Stimulated activated CD4-positive, alpha-beta T cell treated with anti-CD3 and anti-CD28 coated beads, Interleukin-12 subunit alpha, Interleukin-12 subunit beta, amount 100 ng/mL, for 4 hours (primary cell): ENCODE results near the gene PRSS23.

ENCODE experiments used
- DNase-seq: peaks from one replicate; pipeline ENCODE4 v3.0.0-alpha.2; 2020

PRSS23 gene

GRCh38 chr11:86790867-86791849 is 9.2 kb upstream of the PRSS23 start:
- DNase-seq, result no peak

DNA sequence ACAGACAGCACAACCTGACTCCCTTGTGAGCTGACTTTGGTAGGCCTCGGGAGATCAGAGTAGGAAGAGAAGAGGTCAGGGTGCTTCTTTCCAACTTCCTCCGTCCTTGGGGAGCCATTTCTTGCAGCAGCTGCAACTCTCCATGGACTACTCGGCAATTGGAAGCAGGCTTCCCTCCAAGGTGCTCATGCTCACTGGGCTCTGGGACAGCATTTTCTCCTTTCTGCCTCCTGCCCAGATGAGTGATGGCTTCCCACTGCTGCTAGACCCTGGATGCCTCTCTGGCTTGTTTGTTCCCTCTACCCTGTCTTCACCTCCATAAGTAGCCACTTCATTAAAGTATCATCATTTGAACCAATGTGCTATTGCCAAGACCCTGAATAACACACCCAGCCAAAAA is 8.2 kb upstream of the PRSS23 start:
- no peak for DNase-seq

DNA sequence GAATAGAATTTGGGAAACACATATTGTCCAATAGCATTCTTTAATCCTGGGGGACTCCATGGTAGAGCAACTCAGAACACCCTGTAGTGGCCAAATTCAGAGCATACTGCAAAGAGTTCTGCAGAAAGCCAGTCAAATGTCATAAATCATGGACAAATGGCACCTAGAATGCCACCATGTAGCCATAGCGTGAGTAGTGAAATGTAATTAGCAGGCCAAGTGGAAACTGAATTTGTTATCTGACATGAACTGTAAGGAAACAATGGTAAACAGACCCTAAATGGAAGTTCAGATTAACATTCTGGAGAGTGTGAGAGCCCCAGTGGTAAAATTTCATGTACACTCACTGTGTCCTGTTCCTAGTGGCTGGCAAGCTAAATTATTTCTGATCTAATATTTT is 7.0 kb upstream of the PRSS23 start:
- DNase-seq, result no peak

DNA sequence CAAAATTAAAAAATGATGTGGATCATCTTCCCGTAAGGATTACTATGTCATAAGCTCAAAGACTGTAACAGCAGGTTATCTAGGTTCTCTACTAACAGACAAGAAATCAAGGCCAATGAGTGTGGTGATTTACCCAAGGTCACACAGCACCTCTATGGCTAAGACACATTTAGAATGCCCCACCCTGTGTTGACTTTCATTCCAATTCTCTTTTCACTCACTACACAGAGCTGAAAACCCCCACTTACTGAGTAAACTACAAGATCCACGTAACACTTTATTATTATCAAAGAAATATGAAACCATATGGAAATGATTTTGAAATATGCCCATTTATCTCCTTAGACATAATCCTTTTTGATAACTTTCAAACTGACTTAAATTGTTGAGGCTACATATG is 4.8 kb upstream of the PRSS23 start:
- DNase-seq, result no peak

DNA sequence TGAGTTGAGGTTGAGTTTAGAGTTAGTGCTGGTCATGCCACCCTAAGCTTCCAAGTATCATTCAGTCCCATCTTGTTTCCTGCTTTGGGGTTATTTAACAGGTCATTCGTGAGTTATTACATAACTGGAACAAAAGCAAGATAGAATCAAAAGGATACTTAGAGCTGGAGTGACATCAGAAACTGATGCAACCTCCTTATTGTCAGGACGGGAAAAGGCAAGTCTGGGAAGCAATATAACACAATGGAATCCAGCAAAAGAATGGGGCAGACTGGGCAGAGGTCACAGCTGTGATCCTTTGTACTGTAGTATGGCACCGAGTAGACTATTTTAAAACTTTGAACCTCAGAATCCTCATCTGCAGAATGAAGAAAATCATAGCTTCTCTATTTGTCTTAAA is 4.4 kb upstream of the PRSS23 start:
- no peak for DNase-seq

DNA sequence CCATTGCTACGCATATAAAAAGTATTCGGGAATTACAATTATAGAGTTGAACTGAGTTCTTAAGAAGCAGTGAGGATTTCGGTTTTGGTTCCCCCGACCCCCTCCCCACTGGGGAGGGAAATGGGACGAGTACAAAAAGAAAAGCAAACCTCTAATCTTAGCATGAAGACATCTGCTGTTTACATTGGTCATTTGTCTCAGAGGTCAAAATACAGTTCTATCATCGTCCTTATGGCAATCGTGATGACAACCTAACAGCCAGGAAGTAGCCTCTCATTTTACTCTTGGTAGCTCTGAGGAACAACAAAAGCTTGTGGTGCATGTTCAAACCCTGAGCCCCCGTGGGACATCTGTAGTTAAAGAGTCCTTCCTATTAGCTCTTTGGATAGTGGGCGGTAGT is 3.2 kb upstream of the PRSS23 start:
- no peak for DNase-seq

GRCh38 chr11:86798988-86799387 is 1.4 kb upstream of the PRSS23 start:
- DNase-seq, result no peak

- DNase-seq, result no peak
Observed at GRCh38 chr11:86799680-86800075, 664 bp upstream of the PRSS23 start.

- no peak for DNase-seq
Observed at GRCh38 chr11:86800960-86801272, 574 bp downstream of the PRSS23 start.

- DNase-seq, result no peak
Observed at GRCh38 chr11:86801364-86801763, 1.0 kb downstream of the PRSS23 start.

GRCh38 chr11:86802146-86802545 is 1.8 kb downstream of the PRSS23 start:
- DNase-seq, result no peak

GRCh38 chr11:86802601-86803051 is 2.3 kb downstream of the PRSS23 start:
- peak; percentile 6 for DNase-seq

- no peak for DNase-seq
Observed at GRCh38 chr11:86803136-86804045, 3.0 kb downstream of the PRSS23 start.

- no peak for DNase-seq
Observed at GRCh38 chr11:86804951-86805350, 4.6 kb downstream of the PRSS23 start.

GRCh38 chr11:86805873-86806310 is 5.5 kb downstream of the PRSS23 start:
- no peak for DNase-seq

DNA sequence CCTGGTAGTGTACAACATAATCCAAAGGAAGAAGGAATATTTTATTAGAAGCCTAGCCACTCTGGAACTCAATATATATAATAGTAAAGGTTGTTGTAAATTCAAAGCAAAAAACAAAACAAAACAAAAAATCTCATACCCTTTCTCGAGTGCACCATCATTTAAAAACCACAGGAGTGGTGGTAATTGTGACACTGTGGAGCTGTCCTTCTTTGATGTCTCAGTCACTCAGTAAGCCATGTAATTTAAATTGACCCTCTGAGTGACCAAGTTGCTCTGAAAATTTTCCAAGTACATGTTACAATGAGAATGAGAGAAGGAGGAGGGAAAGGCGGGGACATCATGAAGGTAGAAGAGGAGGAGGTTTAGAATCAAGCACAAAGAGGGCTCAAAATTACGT is 6.6 kb downstream of the PRSS23 start:
- DNase-seq, result no peak

GRCh38 chr11:86807360-86807759 is 7.0 kb downstream of the PRSS23 start:
- no peak for DNase-seq

- DNase-seq, result no peak
Observed at GRCh38 chr11:86809561-86809960, 9.2 kb downstream of the PRSS23 start.

- no peak for DNase-seq
Observed at GRCh38 chr11:86810288-86810687, 9.9 kb downstream of the PRSS23 start.

GRCh38 chr11:86811637-86812321 is 11.4 kb downstream of the PRSS23 start:
- no peak for DNase-seq

- DNase-seq, result no peak
Observed at GRCh38 chr11:86812322-86812670, 12.0 kb downstream of the PRSS23 start.

DNA sequence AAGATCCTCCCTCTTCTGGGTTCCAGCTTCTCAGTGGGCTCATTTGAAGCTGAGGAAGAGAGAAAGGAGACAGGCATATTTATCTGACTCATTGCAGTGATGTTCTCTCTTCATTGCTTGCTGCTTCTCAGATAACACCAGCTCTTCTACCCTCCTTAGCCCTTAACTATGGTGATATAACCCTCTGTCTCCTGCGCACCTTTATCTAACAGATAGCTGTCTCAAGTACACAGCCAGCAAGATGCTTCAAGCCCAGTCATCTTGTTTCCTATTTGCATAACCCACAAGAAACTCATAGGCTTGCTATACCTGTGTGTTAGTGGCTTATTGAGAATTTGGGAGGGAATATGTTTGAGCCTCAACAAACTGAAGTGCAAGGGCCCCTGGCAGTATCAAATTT is 12.6 kb downstream of the PRSS23 start:
- DNase-seq, result no peak

DNA sequence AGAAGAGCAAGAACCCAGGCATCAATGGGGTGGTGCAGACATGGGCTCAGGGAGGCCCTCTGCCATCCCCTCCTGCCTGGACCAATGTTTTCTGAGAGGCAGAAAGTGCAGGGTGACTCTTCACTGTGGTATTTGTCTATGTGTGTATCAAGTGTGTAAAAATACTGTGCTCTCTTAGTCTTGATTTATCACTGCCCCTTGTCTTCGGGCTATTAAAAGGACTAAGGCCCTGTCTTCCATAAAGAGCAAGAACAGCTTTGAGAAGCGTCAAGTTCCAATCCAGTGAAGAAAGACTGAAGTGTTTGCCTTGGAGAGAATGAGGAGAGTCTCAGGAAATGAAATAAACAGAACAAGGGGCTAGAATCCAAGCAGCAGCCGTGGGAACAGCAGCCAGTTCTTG is 14.4 kb downstream of the PRSS23 start:
- no peak for DNase-seq
